ENCODE results near the gene ARL5A.

The ARL5A gene

GRCh38 chr2:151762694-151763093 is 65.5 kb downstream of the ARL5A start:
- no peak for TF ChIP-seq CTCF (IDR thresholded peaks at IDR 0.05; ENCODE audit: low read depth, low read length, missing control alignments)
- H3K27ac ChIP-seq = no peak overlapping the region
- no peaks in the 10 kb centered on the region for H3K36me3 ChIP-seq (replicated peaks)
- H3K4me3 ChIP-seq (ENCODE audit: low read depth, low read length) = no peak overlapping the region
- no peaks in the 10 kb centered on the region for H3K27me3 ChIP-seq (replicated peaks)
- in situ Hi-C loops (cut with HindIII; ENCODE audit: low pct_ligation_motif_present, low sequenced_read_pairs) = no loop called here
- no peak for DNase-seq

GRCh38 chr2:151761687-151762086 is 66.5 kb downstream of the ARL5A start:
- DNase-seq = no peak
- in situ Hi-C loops (cut with HindIII; ENCODE audit: low pct_ligation_motif_present, low sequenced_read_pairs) = no loop called here
- Histone ChIP-seq H3K36me3 (replicated peaks) (no peaks in the 10 kb centered on the region), H3K27ac (no peak overlapping the region), H3K4me3 (ENCODE audit: low read depth, low read length) (no peak overlapping the region), H3K27me3 (replicated peaks) (no peaks in the 10 kb centered on the region)
- TF ChIP-seq CTCF (IDR thresholded peaks at IDR 0.05; ENCODE audit: low read depth, low read length, missing control alignments) = no peak

GRCh38 chr2:151761193-151761592 is 67.0 kb downstream of the ARL5A start:
- in situ Hi-C loops (cut with HindIII; ENCODE audit: low pct_ligation_motif_present, low sequenced_read_pairs) = no loop called here
- no peak overlapping the region for H3K4me3 ChIP-seq (ENCODE audit: low read depth, low read length)
- no peak for DNase-seq

GRCh38 chr2:151760139-151760650 is 68.0 kb downstream of the ARL5A start:
- no peaks in the 10 kb centered on the region for H3K27me3 ChIP-seq (replicated peaks)
- no peak for TF ChIP-seq CTCF (IDR thresholded peaks at IDR 0.05; ENCODE audit: low read depth, low read length, missing control alignments)
- peak; percentile 11 for DNase-seq
- no peaks in the 10 kb centered on the region for H3K36me3 ChIP-seq (replicated peaks)
- H3K4me3 ChIP-seq (ENCODE audit: low read depth, low read length) = no peak overlapping the region
- in situ Hi-C loops (cut with HindIII; ENCODE audit: low pct_ligation_motif_present, low sequenced_read_pairs) = no loop called here
- H3K27ac ChIP-seq = no peak overlapping the region

More at GRCh38 chr2:151761193-151761592, 67.0 kb downstream of the ARL5A start:
- Histone ChIP-seq H3K36me3 (replicated peaks) (no peaks in the 10 kb centered on the region), H3K27ac (no peak overlapping the region), H3K27me3 (replicated peaks) (no peaks in the 10 kb centered on the region)
- TF ChIP-seq CTCF (IDR thresholded peaks at IDR 0.05; ENCODE audit: low read depth, low read length, missing control alignments) = no peak

- in situ Hi-C loops (cut with HindIII; ENCODE audit: low pct_ligation_motif_present, low sequenced_read_pairs) = no loop called here
- TF ChIP-seq CTCF (IDR thresholded peaks at IDR 0.05; ENCODE audit: low read depth, low read length, missing control alignments) = no peak
- H3K36me3 ChIP-seq (replicated peaks) = no peaks in the 10 kb centered on the region
- no peaks in the 10 kb centered on the region for H3K27me3 ChIP-seq (replicated peaks)
- no peak overlapping the region for H3K27ac ChIP-seq
- DNase-seq = no peak
- H3K4me3 ChIP-seq (ENCODE audit: low read depth, low read length) = no peak overlapping the region
Observed at GRCh38 chr2:151758744-151759143, 69.5 kb downstream of the ARL5A start.

GRCh38 chr2:151757861-151758260 is 70.4 kb downstream of the ARL5A start:
- Histone ChIP-seq H3K4me3 (ENCODE audit: low read depth, low read length) (no peak overlapping the region), H3K27ac (no peak overlapping the region), H3K27me3 (replicated peaks) (no peaks in the 10 kb centered on the region), H3K36me3 (replicated peaks) (no peaks in the 10 kb centered on the region)
- DNase-seq = no peak
- TF ChIP-seq CTCF (IDR thresholded peaks at IDR 0.05; ENCODE audit: low read depth, low read length, missing control alignments) = no peak
- in situ Hi-C loops (cut with HindIII; ENCODE audit: low pct_ligation_motif_present, low sequenced_read_pairs) = no loop called here

Data from brain microvascular endothelial cell (primary cell).